Liver (tissue), 9 donors: ENCODE measurements around the gene JAG1. TPM values are rescaled to one million over a fixed set of nuclear protein-coding genes. Genes with fewer than 3 reads are reported as not detected.

Experiments used
- DNase-seq: peaks from one replicate; pipeline ENCODE4 v3.0.0-alpha.2; 2017; ENCODE audit warnings: low spot score
- H3K27ac ChIP-seq, 2 donors: one replicate each; pipeline ENCODE4 v1.7.0; 2013; ENCODE audit warnings: inconsistent platforms in 2 of 2, low read length in 2 of 2, control low read depth in 1 of 2, low read depth in 1 of 2, mild to moderate bottlenecking in 1 of 2
- H3K27me3 ChIP-seq, 4 donors: one replicate each; pipeline versions ENCODE4 v1.6.1 to v1.7.0; 2013; ENCODE audit warnings: low read length in 3 of 4, inconsistent platforms in 1 of 4, mild to moderate bottlenecking in 1 of 4, moderate library complexity in 1 of 4; ENCODE audit not compliant: control insufficient read depth in 4 of 4, insufficient read depth in 4 of 4
- H3K36me3 ChIP-seq, 4 donors: one replicate each; pipeline versions ENCODE4 v1.6.1 to v1.7.0; 2013; ENCODE audit warnings: low read length in 3 of 4, mild to moderate bottlenecking in 3 of 4, low read depth in 1 of 4, moderate library complexity in 1 of 4; ENCODE audit not compliant: control insufficient read depth in 4 of 4, insufficient read depth in 3 of 4
- H3K4me1 ChIP-seq, 4 donors: one replicate each; pipeline versions ENCODE4 v1.6.1 to v1.7.0; 2013; ENCODE audit warnings: low read length in 3 of 4, mild to moderate bottlenecking in 3 of 4, moderate library complexity in 1 of 4; ENCODE audit not compliant: control insufficient read depth in 4 of 4, insufficient read depth in 4 of 4
- H3K4me3 ChIP-seq, 3 donors: one replicate each; pipeline versions ENCODE4 v1.6.1 to v1.7.0; 2013; ENCODE audit warnings: low read length in 3 of 3, control low read depth in 1 of 3, low read depth in 1 of 3, mild to moderate bottlenecking in 1 of 3
- H3K9ac ChIP-seq, 2 donors: one replicate each; pipeline ENCODE4 v1.7.0; 2013; ENCODE audit warnings: low read length in 2 of 2, mild to moderate bottlenecking in 2 of 2, moderate library complexity in 2 of 2, control low read depth in 1 of 2, low read depth in 1 of 2
- H3K9me3 ChIP-seq, 4 donors: one replicate each; pipeline versions ENCODE4 v1.6.1 to v1.7.0; 2013; ENCODE audit warnings: low read length in 3 of 4; ENCODE audit not compliant: control insufficient read depth in 4 of 4
- ATF3 ChIP-seq: IDR thresholded peaks from 2 replicates; pipeline ENCODE4 v1.6.1; 2016; ENCODE audit warnings: antibody characterized with exemption
- EGR1 ChIP-seq, 2 donors: IDR thresholded peaks; 2 replicates each; pipeline ENCODE4 v1.6.1; 2016 to 2018; ENCODE audit warnings: antibody characterized with exemption in 2 of 2, low read depth in 2 of 2
- FOXA1 ChIP-seq: IDR thresholded peaks from 2 replicates; pipeline ENCODE4 v1.6.1; 2016; ENCODE audit warnings: antibody characterized with exemption
- FOXA2 ChIP-seq: IDR thresholded peaks from 2 replicates; pipeline ENCODE4 v1.6.1; 2016; ENCODE audit warnings: antibody characterized with exemption
- GABPA ChIP-seq, 2 donors: IDR thresholded peaks in 1 of 2; conservative IDR thresholded peaks in 1 of 2; 2 replicates each; pipeline ENCODE4 v1.6.1; 2016; ENCODE audit warnings: antibody characterized with exemption in 2 of 2, mild to moderate bottlenecking in 1 of 2, moderate library complexity in 1 of 2
- HNF4A ChIP-seq, 2 donors: conservative IDR thresholded peaks; 2 replicates each; pipeline ENCODE4 v1.6.1; 2016; ENCODE audit warnings: antibody characterized with exemption in 2 of 2, mild to moderate bottlenecking in 2 of 2
- HNF4G ChIP-seq: IDR thresholded peaks from 2 replicates; pipeline ENCODE4 v1.6.1; 2016; ENCODE audit warnings: antibody characterized with exemption
- JUND ChIP-seq, 2 donors: IDR thresholded peaks; 2 replicates each; pipeline ENCODE4 v1.6.1; 2016; ENCODE audit warnings: antibody characterized with exemption in 2 of 2
- MAX ChIP-seq: IDR thresholded peaks from 2 replicates; pipeline ENCODE4 v1.6.1; 2016; ENCODE audit warnings: antibody characterized with exemption
- NR2F2 ChIP-seq: IDR thresholded peaks from 2 replicates; pipeline ENCODE4 v1.6.1; 2016; ENCODE audit warnings: antibody characterized with exemption
- REST ChIP-seq: IDR thresholded peaks from 2 replicates; pipeline ENCODE4 v1.6.1; 2016; ENCODE audit warnings: antibody characterized with exemption, mild to moderate bottlenecking
- RXRA ChIP-seq, 2 donors: IDR thresholded peaks; 2 replicates each; pipeline ENCODE4 v1.6.1; 2017 to 2018; ENCODE audit warnings: antibody characterized with exemption in 2 of 2, mild to moderate bottlenecking in 1 of 2
- SP1 ChIP-seq: IDR thresholded peaks from 2 replicates; pipeline ENCODE4 v1.6.1; 2018; ENCODE audit warnings: antibody characterized with exemption, mild to moderate bottlenecking
- TAF1 ChIP-seq: conservative IDR thresholded peaks from 2 replicates; pipeline ENCODE4 v1.6.1; 2016; ENCODE audit warnings: antibody characterized with exemption, mild to moderate bottlenecking
- YY1 ChIP-seq: IDR thresholded peaks from 2 replicates; pipeline ENCODE4 v1.6.1; 2016; ENCODE audit warnings: antibody characterized with exemption, mild to moderate bottlenecking
- WGBS: extraction: QIAGEN DNeasy Blood & Tissue Kit; methylation state at CpG from one replicate; pipeline ENCODE4 v1.1.7; 2013; 5-methylcytosine and 5-hydroxymethylcytosine counted together
- polyA plus RNA-seq, 2 donors: library from polyadenylated mRNA; stranded (reverse) in 1 of 2; unstranded in 1 of 2; fragments of 200-250 nt in 1 of 2; fragments of >200 nt in 1 of 2; fragmentation: Nextera tagmentation in 1 of 2; extraction: Ambion mirVana in 1 of 2; gene quantifications; one replicate each; pipeline versions ENCODE4 v1.2.1 to v1.2.3, GENCODE V29; 2013 to 2015
- total RNA-seq, 2 donors: library from RNA; depleted of rRNA; stranded (reverse); fragments of >200 nt; gene quantifications; one replicate each; pipeline ENCODE4 v1.2.3, GENCODE V29; 2014
- TF ChIP-seq, protein P1 (sequence below): fragments of 150-350 bp; IDR thresholded peaks from 2 replicates; pipeline ENCODE4 v1.5.1; 2017; ENCODE audit warnings: improper control_type of control experiment, low read depth, low read length; ENCODE audit not compliant: missing input control
- donor health status: healthy.
- donor health status: healthy.
- donor health status: healthy.
- donor health status: healthy.
- donor health status: healthy.

Gene JAG1
- total and polyA plus RNA-seq, 4 donors: 1.8 to 16.6 (median 4.6) TPM

GRCh38 chr20:10661261-10661660 is 12.5 kb downstream of the JAG1 start:
- TF ChIP-seq HNF4G (no peak), FOXA2 (no peak), NR2F2 (no peak), RXRA (IDR thresholded peaks at IDR 0.05) (no peak), ATF3 (no peak), YY1 (no peak), FOXA1 (no peak), JUND (IDR thresholded peaks at IDR 0.05) (no peak), REST (no peak), EGR1 (IDR thresholded peaks at IDR 0.05; ENCODE audit: low read depth in 2 of 2) (no peak), SP1 (no peak), TAF1 (no peak)
- TF ChIP-seq, protein P1, sequence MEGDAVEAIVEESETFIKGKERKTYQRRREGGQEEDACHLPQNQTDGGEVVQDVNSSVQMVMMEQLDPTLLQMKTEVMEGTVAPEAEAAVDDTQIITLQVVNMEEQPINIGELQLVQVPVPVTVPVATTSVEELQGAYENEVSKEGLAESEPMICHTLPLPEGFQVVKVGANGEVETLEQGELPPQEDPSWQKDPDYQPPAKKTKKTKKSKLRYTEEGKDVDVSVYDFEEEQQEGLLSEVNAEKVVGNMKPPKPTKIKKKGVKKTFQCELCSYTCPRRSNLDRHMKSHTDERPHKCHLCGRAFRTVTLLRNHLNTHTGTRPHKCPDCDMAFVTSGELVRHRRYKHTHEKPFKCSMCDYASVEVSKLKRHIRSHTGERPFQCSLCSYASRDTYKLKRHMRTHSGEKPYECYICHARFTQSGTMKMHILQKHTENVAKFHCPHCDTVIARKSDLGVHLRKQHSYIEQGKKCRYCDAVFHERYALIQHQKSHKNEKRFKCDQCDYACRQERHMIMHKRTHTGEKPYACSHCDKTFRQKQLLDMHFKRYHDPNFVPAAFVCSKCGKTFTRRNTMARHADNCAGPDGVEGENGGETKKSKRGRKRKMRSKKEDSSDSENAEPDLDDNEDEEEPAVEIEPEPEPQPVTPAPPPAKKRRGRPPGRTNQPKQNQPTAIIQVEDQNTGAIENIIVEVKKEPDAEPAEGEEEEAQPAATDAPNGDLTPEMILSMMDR: no peak
- no peak overlapping the region for H3K9ac ChIP-seq
- peaks cover 0 to 7% (median 2%) of the 10 kb centered on the region in 4 donors for H3K36me3 ChIP-seq

DNA sequence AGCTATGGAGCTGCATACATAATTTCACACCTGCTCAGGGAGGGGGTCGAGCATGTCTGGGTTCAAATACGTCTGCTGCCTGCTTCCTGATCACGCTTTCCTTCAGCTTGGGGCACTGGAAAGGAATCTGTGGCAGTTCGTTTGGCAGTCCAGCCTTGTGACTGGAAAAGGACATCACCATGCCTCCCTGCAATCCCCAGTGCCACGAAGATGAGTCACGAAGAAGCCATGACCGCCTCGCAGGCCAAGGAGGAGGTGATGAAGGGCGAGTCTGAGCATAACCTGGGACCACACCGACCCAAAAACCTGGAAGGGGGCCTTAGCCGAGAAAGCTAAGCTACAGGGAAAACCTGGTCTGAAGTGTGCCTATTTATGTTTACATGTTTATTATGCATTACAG is 13.1 kb downstream of the JAG1 start:
- peaks cover 0 to 7% (median 2%) of the 10 kb centered on the region in 4 donors for H3K36me3 ChIP-seq

More at GRCh38 chr20:10661261-10661660, 12.5 kb downstream of the JAG1 start:
- H3K27me3 ChIP-seq: no peaks in the 10 kb centered on the region
- no peak for DNase-seq
- H3K27ac ChIP-seq: no peak overlapping the region
- WGBS: 89% methylated on average over 4 of the region's 4 CpGs
- no peaks in the 10 kb centered on the region for H3K4me1 ChIP-seq
- H3K4me3 ChIP-seq: no peak overlapping the region
- H3K9me3 ChIP-seq: no peaks in the 10 kb centered on the region

More for the DNA sequence above, 13.1 kb downstream of the JAG1 start:
- no peaks in the 10 kb centered on the region for H3K4me1 ChIP-seq
- no peaks in the 10 kb centered on the region for H3K27me3 ChIP-seq
- H3K27ac ChIP-seq: no peak overlapping the region
- no peak for TF ChIP-seq FOXA2
- TF ChIP-seq NR2F2: no peak
- no peak for TF ChIP-seq MAX
- no peak for TF ChIP-seq REST
- no peak for TF ChIP-seq GABPA (IDR thresholded peaks at IDR 0.05 in 1 of 2, conservative IDR thresholded peaks at IDR 0.05 in 1 of 2)
- no peak for TF ChIP-seq RXRA (IDR thresholded peaks at IDR 0.05)
- TF ChIP-seq SP1: no peak
- no peak for TF ChIP-seq YY1
- no peak for TF ChIP-seq HNF4A (conservative IDR thresholded peaks at IDR 0.05)
- no peak for TF ChIP-seq EGR1 (IDR thresholded peaks at IDR 0.05; ENCODE audit: low read depth in 2 of 2)
- TF ChIP-seq, protein P1: no peak
- no peak overlapping the region for H3K9ac ChIP-seq
- H3K9me3 ChIP-seq: no peaks in the 10 kb centered on the region
- WGBS: 83% methylated on average over 11 of the region's 11 CpGs
- no peak for DNase-seq
- H3K4me3 ChIP-seq: no peak overlapping the region
